ENCODE data around the gene NAGPA.

NAGPA gene

GRCh38 chr16:5015351-5015750 is 18.4 kb downstream of the NAGPA start:
- intact Hi-C loops (cut with micrococcal nuclease), result no loop called here
- H3K27me3 Mint-ChIP-seq, result peaks cover 10% of the 10 kb centered on the region
- H3K27ac Mint-ChIP-seq, result no peak overlapping the region
- no peak overlapping the region for H3K4me3 Mint-ChIP-seq
- H3K4me1 Mint-ChIP-seq (ENCODE audit: low read depth), result peaks cover 39% of the 10 kb centered on the region
- H3K9me3 Mint-ChIP-seq, result no peaks in the 10 kb centered on the region
- peaks cover 50% of the 10 kb centered on the region for H3K36me3 Mint-ChIP-seq (ENCODE audit: low read depth)

- no peaks in the 10 kb centered on the region for H3K9me3 Mint-ChIP-seq
- H3K4me1 Mint-ChIP-seq (ENCODE audit: low read depth), result peaks cover 38% of the 10 kb centered on the region
Measured at GRCh38 chr16:5012887-5013286, 20.8 kb downstream of the NAGPA start.

GRCh38 chr16:5011637-5012036 is 22.1 kb downstream of the NAGPA start:
- Mint-ChIP-seq H3K4me3 (no peak overlapping the region), H3K27me3 (peaks cover 16% of the 10 kb centered on the region), H3K4me1 (ENCODE audit: low read depth) (peaks cover 35% of the 10 kb centered on the region), H3K27ac (no peak overlapping the region), H3K9me3 (no peaks in the 10 kb centered on the region), H3K36me3 (ENCODE audit: low read depth) (peaks cover 35% of the 10 kb centered on the region)
- intact Hi-C loops (cut with micrococcal nuclease), result no loop called here

More at GRCh38 chr16:5012887-5013286, 20.8 kb downstream of the NAGPA start:
- Mint-ChIP-seq H3K4me3 (no peak overlapping the region), H3K27me3 (peaks cover 16% of the 10 kb centered on the region), H3K27ac (no peak overlapping the region), H3K36me3 (ENCODE audit: low read depth) (peaks cover 39% of the 10 kb centered on the region)
- intact Hi-C loops (cut with micrococcal nuclease), result no loop called here

- Mint-ChIP-seq H3K4me3 (no peak overlapping the region), H3K27me3 (peaks cover 16% of the 10 kb centered on the region), H3K4me1 (ENCODE audit: low read depth) (peaks cover 36% of the 10 kb centered on the region), H3K36me3 (ENCODE audit: low read depth) (peaks cover 32% of the 10 kb centered on the region), H3K9me3 (no peaks in the 10 kb centered on the region), H3K27ac (no peak overlapping the region)
- intact Hi-C loops (cut with micrococcal nuclease), result no loop called here
Measured at GRCh38 chr16:5010576-5011329, 23.0 kb downstream of the NAGPA start.

DNA sequence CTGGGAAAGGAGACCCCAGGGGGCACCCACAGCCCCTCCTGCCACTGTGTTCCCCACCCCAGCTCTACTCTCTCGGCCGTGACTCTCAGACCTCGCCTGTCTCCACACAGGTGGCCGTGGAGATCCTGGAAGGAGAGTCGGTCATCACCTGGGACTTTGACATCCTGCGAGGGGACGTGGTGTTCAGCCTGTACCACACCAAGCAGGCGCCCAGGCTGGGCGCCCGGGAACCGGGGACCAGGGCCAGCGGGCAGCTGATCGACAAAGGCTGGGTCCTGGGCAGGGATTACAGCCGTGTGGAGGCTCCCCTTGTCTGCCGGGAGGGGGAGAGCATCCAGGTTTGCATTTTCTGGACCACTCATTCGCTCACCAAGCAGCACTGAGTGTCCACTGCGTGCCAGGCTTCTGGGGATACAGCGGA is 25.4 kb downstream of the NAGPA start:
- Mint-ChIP-seq H3K4me1 (ENCODE audit: low read depth) (peaks cover 42% of the 10 kb centered on the region), H3K9me3 (no peaks in the 10 kb centered on the region), H3K4me3 (no peak overlapping the region), H3K27me3 (peaks cover 15% of the 10 kb centered on the region), H3K36me3 (ENCODE audit: low read depth) (peaks cover 15% of the 10 kb centered on the region), H3K27ac (no peak overlapping the region)
- intact Hi-C loops (cut with micrococcal nuclease), result no loop called here

DNA sequence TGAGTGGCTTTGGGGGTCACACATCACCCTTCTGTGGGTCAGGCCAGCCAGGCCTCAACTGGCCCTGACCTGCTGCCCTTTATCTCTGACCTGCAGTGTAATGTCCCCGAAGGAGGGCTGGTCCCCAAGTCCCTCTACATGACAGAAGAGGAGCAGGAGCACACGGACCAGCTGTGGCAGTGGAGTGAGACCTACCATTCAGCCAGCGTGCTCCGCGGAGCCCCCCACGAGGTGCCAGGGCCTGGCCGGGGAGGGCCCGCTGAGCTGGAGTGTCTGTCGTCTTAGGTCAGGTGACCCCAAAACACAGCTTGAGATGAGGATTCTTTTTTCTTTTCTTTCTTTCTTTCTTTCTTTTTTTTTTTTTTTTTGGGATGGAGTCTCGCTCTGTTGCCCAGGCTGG is 26.5 kb downstream of the NAGPA start:
- intact Hi-C loops (cut with micrococcal nuclease), result no loop called here

GRCh38 chr16:5006348-5007193 is 27.2 kb downstream of the NAGPA start:
- peaks cover 44% of the 10 kb centered on the region for H3K4me1 Mint-ChIP-seq (ENCODE audit: low read depth)
- peak overlapping the region; percentile 19 for H3K27ac Mint-ChIP-seq
- no peak overlapping the region for H3K4me3 Mint-ChIP-seq
- H3K9me3 Mint-ChIP-seq, result no peaks in the 10 kb centered on the region
- peaks cover 3% of the 10 kb centered on the region for H3K36me3 Mint-ChIP-seq (ENCODE audit: low read depth)
- intact Hi-C loops (cut with micrococcal nuclease), result no loop called here
- H3K27me3 Mint-ChIP-seq, result peaks cover 17% of the 10 kb centered on the region

More for the DNA sequence above, 26.5 kb downstream of the NAGPA start:
- Mint-ChIP-seq H3K4me3 (no peak overlapping the region), H3K9me3 (no peaks in the 10 kb centered on the region), H3K4me1 (ENCODE audit: low read depth) (peaks cover 43% of the 10 kb centered on the region), H3K36me3 (ENCODE audit: low read depth) (peaks cover 9% of the 10 kb centered on the region), H3K27me3 (peaks cover 15% of the 10 kb centered on the region), H3K27ac (no peak overlapping the region)

- H3K27me3 Mint-ChIP-seq, result peaks cover 19% of the 10 kb centered on the region
- intact Hi-C loops (cut with micrococcal nuclease), result no loop called here
- no peaks in the 10 kb centered on the region for H3K9me3 Mint-ChIP-seq
- no peak overlapping the region for H3K4me3 Mint-ChIP-seq
- H3K27ac Mint-ChIP-seq, result peak overlapping the region; percentile 19
- H3K4me1 Mint-ChIP-seq (ENCODE audit: low read depth), result peaks cover 47% of the 10 kb centered on the region
- H3K36me3 Mint-ChIP-seq (ENCODE audit: low read depth), result no peaks in the 10 kb centered on the region
Measured at GRCh38 chr16:5005916-5006315, 27.8 kb downstream of the NAGPA start.

DNA sequence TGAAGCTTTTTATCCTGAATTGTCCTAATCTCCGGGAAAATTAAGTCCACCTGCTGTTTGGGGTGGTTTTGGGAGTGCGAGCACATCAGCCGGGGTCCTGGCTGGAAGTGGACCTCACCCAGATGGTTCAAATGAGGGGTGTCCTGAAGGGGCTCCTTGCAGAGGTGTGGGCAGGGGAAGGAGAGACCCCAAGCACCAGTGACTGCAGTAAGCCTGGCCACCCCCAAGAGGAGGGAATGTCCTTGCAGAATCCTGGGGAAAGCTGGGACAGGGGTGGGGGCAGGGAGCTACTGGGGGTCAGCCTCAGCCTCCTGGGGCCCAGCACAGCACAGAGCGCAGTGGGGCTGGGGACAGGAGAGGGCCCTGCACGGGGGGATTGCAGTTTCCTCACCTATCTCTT is 29.4 kb downstream of the NAGPA start:
- Mint-ChIP-seq H3K36me3 (ENCODE audit: low read depth) (no peaks in the 10 kb centered on the region), H3K4me3 (no peak overlapping the region), H3K27ac (no peak overlapping the region), H3K27me3 (peaks cover 10% of the 10 kb centered on the region), H3K4me1 (ENCODE audit: low read depth) (peaks cover 41% of the 10 kb centered on the region), H3K9me3 (no peaks in the 10 kb centered on the region)
- intact Hi-C loops (cut with micrococcal nuclease), result no loop called here

- Mint-ChIP-seq H3K9me3 (no peaks in the 10 kb centered on the region), H3K4me1 (ENCODE audit: low read depth) (peaks cover 41% of the 10 kb centered on the region), H3K4me3 (no peak overlapping the region), H3K27ac (no peak overlapping the region), H3K27me3 (peaks cover 8% of the 10 kb centered on the region), H3K36me3 (ENCODE audit: low read depth) (no peaks in the 10 kb centered on the region)
- intact Hi-C loops (cut with micrococcal nuclease), result no loop called here
Measured at GRCh38 chr16:5003828-5004227, 29.9 kb downstream of the NAGPA start.

DNA sequence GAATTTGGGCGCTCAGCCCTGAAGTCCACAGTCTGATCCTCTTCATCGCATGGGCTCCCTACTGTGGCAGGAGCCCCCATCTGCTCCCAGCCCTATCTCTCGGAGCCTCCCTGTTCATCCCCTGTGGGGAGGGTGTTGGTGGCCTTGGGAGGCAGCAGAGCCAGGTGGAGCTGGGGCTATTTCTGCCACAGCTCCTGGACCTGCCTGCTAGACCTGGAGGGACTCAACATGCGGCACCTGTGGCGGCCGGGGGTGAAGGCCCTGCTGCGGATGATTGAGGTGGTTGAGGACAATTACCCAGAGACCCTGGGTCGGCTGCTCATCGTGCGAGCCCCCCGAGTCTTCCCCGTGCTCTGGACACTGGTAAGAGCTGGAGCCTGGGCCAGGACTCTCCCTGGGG is 30.5 kb downstream of the NAGPA start:
- H3K27ac Mint-ChIP-seq, result no peak overlapping the region
- no peaks in the 10 kb centered on the region for H3K36me3 Mint-ChIP-seq (ENCODE audit: low read depth)
- H3K27me3 Mint-ChIP-seq, result peaks cover 10% of the 10 kb centered on the region
- no peaks in the 10 kb centered on the region for H3K9me3 Mint-ChIP-seq
- intact Hi-C loops (cut with micrococcal nuclease), result no loop called here
- H3K4me3 Mint-ChIP-seq, result no peak overlapping the region
- peaks cover 41% of the 10 kb centered on the region for H3K4me1 Mint-ChIP-seq (ENCODE audit: low read depth)

GRCh38 chr16:5002699-5003143 is 31.0 kb downstream of the NAGPA start:
- Mint-ChIP-seq H3K9me3 (no peaks in the 10 kb centered on the region), H3K4me3 (no peak overlapping the region), H3K36me3 (ENCODE audit: low read depth) (no peaks in the 10 kb centered on the region), H3K27ac (no peak overlapping the region), H3K27me3 (peaks cover 10% of the 10 kb centered on the region), H3K4me1 (ENCODE audit: low read depth) (peaks cover 41% of the 10 kb centered on the region)
- intact Hi-C loops (cut with micrococcal nuclease), result no loop called here

- intact Hi-C loops (cut with micrococcal nuclease), result no loop called here
- no peak overlapping the region for H3K4me3 Mint-ChIP-seq
- H3K36me3 Mint-ChIP-seq (ENCODE audit: low read depth), result no peaks in the 10 kb centered on the region
- no peaks in the 10 kb centered on the region for H3K9me3 Mint-ChIP-seq
- peaks cover 14% of the 10 kb centered on the region for H3K27me3 Mint-ChIP-seq
- no peak overlapping the region for H3K27ac Mint-ChIP-seq
- H3K4me1 Mint-ChIP-seq (ENCODE audit: low read depth), result peaks cover 39% of the 10 kb centered on the region
Measured at GRCh38 chr16:5001986-5002385, 31.7 kb downstream of the NAGPA start.

DNA sequence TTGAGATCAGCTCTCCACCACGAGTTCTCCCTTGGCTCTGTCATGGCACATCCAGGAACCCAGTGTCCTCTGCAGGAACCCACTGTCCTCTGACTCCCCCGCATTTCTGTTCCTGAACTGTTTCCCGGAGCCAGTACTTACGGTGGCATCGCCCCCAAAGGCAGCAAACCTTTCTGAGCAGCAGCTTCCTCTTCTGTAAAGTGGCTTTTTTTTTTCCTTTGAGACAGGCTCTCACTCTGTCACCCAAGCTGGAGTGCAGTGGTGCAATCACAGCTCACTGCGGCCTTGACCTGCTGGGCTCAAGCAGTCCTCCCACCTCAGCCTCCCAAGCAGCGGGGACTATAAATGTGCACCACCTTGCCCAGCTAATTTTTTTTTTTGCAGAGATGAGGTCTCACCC is 32.2 kb downstream of the NAGPA start:
- Mint-ChIP-seq H3K4me1 (ENCODE audit: low read depth) (peaks cover 35% of the 10 kb centered on the region), H3K4me3 (no peak overlapping the region), H3K27me3 (peaks cover 17% of the 10 kb centered on the region), H3K9me3 (no peaks in the 10 kb centered on the region), H3K27ac (no peak overlapping the region), H3K36me3 (ENCODE audit: low read depth) (no peaks in the 10 kb centered on the region)
- intact Hi-C loops (cut with micrococcal nuclease), result no loop called here

Data from dendritic cell treated with granulocyte-macrophage colony-stimulating factor and Interleukin-4, amounts not matched to agents 40 ng/mL and 50 ng/mL, for 4 days (primary cell).